ENCODE results near the gene GK.
A peak's percentile ranks its signal among the peaks of the same experiment; 100 is the strongest.
"Not testable (repeated sequence)": the region's sequence is repeated elsewhere in the genome, so short reads cannot be mapped to it uniquely, and the experiment has no call there.

Gene GK

DNA sequence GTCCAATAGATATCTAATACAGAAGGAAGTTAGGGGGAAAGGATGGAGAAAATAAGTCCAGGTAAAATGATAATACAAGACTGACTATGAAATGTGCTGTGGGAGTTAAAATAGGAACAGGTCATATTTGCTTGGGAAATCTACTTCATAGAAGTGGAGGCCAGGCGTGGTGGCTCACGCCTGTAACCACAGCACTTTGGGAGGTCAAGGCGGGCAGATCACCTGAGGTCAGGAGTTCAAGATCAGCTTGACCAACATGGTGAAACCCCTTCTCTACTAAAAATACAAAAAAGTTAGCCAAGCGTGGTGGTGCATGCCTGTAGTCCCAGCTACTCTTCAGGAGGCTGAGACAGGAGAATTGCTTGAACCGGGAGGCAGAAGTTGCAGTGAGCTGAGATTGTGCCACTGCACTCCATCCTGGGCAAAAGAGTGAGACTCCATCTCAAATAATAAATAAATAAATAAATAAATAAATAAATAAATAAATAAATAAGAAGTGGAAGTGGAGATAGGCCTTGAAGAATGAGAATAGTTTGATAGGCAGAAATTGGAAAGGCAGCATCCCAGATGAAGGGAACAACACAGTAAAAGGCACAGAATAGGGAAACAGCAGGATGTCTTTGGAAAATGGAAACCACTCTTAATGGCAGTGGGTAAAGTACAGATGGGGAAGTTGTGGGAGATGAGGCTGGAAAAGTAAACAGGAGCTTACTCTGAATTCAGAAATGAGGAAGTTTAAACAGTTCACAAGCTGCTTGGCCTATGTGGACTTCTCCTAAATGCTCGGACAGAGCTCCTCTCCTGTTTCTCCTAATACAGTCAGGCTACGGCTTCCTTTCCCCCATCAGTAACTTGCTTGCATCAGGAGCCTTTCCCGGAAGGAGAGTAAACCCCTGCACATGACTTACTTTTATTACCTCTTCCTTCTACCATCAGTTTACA, 15.1 kb upstream of the GK start:
- H3K27ac ChIP-seq = no peak overlapping the region
- TF ChIP-seq ZFX (IDR thresholded peaks at IDR 0.05) = no peak
- TF ChIP-seq, protein P1, sequence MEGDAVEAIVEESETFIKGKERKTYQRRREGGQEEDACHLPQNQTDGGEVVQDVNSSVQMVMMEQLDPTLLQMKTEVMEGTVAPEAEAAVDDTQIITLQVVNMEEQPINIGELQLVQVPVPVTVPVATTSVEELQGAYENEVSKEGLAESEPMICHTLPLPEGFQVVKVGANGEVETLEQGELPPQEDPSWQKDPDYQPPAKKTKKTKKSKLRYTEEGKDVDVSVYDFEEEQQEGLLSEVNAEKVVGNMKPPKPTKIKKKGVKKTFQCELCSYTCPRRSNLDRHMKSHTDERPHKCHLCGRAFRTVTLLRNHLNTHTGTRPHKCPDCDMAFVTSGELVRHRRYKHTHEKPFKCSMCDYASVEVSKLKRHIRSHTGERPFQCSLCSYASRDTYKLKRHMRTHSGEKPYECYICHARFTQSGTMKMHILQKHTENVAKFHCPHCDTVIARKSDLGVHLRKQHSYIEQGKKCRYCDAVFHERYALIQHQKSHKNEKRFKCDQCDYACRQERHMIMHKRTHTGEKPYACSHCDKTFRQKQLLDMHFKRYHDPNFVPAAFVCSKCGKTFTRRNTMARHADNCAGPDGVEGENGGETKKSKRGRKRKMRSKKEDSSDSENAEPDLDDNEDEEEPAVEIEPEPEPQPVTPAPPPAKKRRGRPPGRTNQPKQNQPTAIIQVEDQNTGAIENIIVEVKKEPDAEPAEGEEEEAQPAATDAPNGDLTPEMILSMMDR (conservative IDR thresholded peaks at IDR 0.05) = no peak

DNA sequence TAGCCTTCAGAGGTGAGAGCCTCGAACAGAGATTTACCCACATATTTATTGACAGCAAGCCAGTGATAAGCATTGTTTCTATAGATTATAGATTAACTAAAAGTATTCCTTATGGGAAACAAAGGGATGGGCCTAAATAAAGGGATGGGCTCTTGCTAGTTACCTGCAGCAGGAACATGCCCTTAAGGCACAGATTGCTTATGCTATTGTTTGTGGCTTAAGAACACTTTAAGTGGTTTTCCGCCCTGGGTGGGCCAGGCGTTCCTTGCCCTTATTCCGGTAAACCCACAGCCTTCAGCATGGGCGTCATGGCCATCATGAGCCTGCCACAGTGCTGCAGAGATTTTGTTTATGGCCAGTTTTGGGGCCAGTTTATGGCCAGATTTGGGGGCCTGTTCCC, 13.5 kb upstream of the GK start:
- not testable (repeated sequence) for H3K27ac ChIP-seq

DNA sequence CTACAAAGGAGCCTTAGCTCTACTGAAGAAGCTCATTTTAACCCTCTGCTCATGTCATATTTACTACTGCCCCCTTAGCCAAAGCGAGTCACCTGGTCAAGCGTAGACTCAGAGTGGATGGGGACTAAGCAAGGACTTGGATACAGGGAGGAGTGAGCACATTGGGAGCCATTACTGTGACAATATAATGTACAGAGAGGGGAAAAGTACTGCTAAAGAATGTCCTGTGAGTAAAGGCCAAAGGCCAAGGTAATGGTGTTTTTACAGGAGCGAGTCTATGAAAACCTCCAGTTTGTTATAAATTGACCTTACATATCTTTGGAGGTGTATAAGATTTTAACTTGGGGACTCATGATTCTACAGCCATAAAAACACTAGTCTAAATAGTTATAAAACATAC, 10.6 kb upstream of the GK start:
- no peak overlapping the region for H3K27ac ChIP-seq
- TF ChIP-seq ZFX (IDR thresholded peaks at IDR 0.05) = no peak
- TF ChIP-seq, protein P1 (conservative IDR thresholded peaks at IDR 0.05) = no peak

DNA sequence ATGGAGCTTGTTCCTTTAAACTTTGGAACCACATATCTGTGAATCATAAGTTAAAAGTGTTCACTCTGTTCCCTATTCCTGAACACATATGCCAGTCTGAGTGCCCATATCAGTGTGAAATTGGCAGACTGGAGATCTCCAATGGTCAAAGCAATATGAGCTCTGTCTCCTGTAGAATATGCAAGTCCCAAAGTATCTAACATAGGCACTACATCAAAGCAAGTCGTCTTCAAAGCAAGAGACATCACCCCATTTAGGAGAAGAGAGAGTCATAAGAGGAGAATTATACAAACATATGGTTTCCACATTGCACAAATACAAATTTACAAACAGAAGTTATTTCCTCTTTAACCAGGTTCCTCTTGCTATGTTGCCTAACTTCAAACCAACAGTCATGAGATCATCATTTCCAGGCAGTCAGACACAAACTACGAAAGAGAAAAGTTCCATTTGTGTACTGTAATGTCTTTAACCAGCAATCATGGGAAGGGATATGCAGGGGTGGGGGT, 9.9 kb upstream of the GK start:
- TF ChIP-seq ZFX (IDR thresholded peaks at IDR 0.05) = no peak
- TF ChIP-seq, protein P1 (conservative IDR thresholded peaks at IDR 0.05) = no peak
- no peak overlapping the region for H3K27ac ChIP-seq

DNA sequence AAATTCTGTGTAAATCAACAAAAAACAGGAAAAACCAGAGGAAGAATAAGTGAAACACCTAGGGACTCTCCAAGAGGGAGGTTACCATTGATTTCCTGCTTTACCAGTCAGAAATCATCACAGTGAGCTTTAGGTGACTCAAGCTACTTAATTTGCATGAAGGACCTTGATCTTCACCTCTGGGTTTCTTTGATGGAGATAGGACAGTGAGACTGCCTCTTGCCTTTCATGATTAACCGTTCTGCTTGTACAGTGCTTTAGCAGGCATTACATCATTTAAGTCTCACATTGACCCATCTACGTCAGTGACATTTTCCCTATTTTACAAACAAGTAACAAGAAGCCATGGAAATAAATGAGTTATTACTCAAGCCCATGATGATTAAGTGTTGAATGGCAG, 3.4 kb upstream of the GK start:
- TF ChIP-seq ZFX (IDR thresholded peaks at IDR 0.05) = no peak
- TF ChIP-seq, protein P1 (conservative IDR thresholded peaks at IDR 0.05) = no peak
- H3K27ac ChIP-seq = no peak overlapping the region

DNA sequence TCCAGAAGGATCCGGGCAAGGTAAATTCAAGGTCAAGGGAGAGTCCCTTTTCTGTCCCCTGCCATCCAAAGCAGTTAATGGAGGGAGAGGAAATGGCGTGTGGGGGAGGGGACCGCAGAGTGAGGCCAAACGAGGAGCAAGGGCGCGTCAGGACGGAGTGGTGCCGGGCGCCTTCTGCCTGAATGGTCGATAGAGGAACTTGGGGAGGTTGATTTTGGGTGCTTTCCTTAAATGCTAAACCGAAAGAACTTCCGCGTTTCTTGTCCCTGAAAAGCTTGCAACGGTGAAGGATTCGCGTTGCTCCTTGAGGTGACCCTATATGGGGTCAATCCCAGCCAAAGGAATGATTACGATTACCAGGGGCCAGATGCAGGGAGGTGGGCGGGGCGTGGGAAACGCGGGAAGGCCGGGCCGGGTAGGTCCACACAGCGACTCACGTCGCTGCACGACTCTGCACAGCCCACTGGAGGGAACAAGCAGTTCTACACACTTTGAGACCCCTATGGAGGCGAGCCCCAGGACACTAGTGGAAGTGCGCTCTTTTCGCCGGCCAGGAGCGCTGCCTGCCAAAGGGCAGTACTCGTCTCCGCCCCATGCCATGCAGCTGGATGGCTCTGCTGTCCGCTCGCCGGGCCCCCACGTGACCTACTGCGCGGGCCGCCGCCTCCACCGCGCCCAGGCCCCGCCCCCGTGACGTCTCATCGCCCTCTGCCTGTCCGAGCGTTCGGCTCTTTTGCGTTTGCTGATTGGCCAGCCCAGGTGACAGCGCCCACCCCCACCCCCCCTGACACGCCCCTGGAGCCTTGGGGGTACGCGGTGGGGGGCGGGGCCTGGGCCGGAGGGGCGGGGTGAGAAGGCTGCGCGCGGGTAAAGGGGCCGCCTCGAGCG, 452 bp upstream of the GK start:
- H3K27ac ChIP-seq = peak overlapping the region; percentile 74
- TF ChIP-seq, protein P1 (conservative IDR thresholded peaks at IDR 0.05) = no peak
- TF ChIP-seq ZFX (IDR thresholded peaks at IDR 0.05) = no peak

DNA sequence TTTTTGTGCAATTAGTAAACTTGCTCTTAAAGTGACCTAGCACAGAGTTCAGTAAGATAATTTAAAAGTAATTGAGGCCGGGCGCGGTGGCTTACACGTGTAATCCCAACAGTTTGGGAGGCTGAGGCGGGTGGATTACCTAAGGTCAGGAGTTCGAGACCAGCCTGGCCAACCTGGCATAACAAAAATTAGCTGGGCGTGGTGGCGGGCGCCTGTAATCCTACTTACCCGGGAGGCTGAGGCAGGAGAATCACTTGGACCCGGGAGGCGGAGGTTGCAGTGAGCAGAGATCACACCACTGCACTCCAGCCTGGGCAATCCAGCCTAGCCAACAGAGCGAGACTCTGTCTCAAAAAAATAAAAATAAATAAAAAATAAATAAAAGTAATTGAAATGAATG, 1.2 kb downstream of the GK start:
- not testable (repeated sequence) for H3K27ac ChIP-seq

DNA sequence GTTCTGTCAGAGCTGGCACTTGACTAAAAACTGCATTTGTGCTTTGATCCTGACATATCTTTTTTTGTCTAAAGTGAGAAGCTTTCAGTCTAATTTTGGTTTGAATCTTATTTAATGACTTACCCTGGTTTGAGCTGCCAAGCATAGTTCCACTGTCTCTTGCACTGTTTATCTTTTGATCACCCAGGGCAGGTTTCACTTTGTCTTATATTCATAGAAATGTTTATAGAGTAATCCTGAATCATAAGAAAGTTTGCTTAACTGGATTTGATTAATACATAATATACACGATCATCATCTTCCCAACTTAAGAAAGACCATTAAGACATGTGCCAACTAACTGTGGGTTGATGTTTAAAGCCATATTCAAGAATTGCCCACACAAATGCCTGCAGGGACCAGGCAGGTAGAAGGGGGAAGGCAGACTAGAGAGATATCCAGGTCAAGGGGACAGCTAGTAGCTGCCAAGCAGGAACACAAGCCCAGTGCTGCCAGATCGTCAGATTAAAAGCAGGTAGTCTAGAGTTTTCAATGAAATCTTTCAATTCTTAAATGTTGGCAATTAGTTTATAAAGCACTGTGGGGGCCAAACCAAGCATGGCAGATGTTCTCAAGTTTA, 1.9 kb downstream of the GK start:
- no peak overlapping the region for H3K27ac ChIP-seq

More for the DNA sequence above, 1.9 kb downstream of the GK start:
- no peak for TF ChIP-seq ZFX (IDR thresholded peaks at IDR 0.05)
- TF ChIP-seq, protein P1 (conservative IDR thresholded peaks at IDR 0.05) = no peak
